Stimulated activated memory B cell treated with anti-CD40 and anti-IgM and Interleukin-4, amounts not matched to agents 10 μg/mL and 1 μg/mL and 100 μg/mL, for 72 hours (primary cell): ENCODE results near the gene ITGAE.
A peak's percentile ranks its signal among the peaks of the same experiment; 100 is the strongest.

Experiments
- ATAC-seq: fragments of 150-1000 bp; cut with Tn5 transposase; 2 replicates; pipeline ENCODE4 v1.10.0; 2021
- H3K27ac Mint-ChIP-seq: one replicate; pipeline ENCODE4 v1.8.0; 2022; ENCODE audit warnings: mild to moderate bottlenecking, mixed read lengths
- H3K27me3 Mint-ChIP-seq: one replicate; pipeline ENCODE4 v1.8.0; 2022; ENCODE audit warnings: mixed read lengths
- H3K36me3 Mint-ChIP-seq: one replicate; pipeline ENCODE4 v1.8.0; 2022; ENCODE audit warnings: mixed read lengths
- H3K4me1 Mint-ChIP-seq: one replicate; pipeline ENCODE4 v1.8.0; 2022; ENCODE audit warnings: mixed read lengths
- H3K4me3 Mint-ChIP-seq: one replicate; pipeline ENCODE4 v1.8.0; 2022; ENCODE audit warnings: mild to moderate bottlenecking, moderate library complexity, mixed read lengths
- H3K9me3 Mint-ChIP-seq: one replicate; pipeline ENCODE4 v1.8.0; 2022; ENCODE audit warnings: mixed read lengths

ITGAE gene

DNA sequence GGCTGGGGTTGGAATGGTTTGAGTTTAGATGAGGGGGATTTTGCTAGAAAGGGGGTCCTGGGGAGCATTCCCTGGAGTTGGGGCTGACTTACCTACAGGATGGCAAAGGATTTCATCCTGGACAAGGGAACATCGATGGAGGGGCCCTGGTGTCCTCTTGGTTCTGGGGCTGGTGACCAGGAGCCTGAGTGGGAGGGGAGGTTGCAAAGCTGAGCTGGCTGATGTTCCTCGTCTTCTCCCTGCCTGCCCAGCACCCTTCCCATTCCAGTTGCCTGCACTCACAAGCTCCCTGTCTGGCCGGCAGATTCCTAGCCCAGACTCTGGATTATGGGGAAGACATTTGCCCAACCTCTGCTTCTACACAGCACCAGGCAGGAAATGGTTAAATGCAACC lies 37.2 kb downstream of the ITGAE start:
- H3K27me3 Mint-ChIP-seq: no peaks in the 10 kb centered on the region
- H3K9me3 Mint-ChIP-seq: peaks cover 6% of the 10 kb centered on the region
- H3K27ac Mint-ChIP-seq: peak overlapping the region; percentile 85
- H3K4me1 Mint-ChIP-seq: peaks cover 41% of the 10 kb centered on the region
- no peak for ATAC-seq
- H3K4me3 Mint-ChIP-seq: peak overlapping the region; percentile 68
- H3K36me3 Mint-ChIP-seq: no peaks in the 10 kb centered on the region

DNA sequence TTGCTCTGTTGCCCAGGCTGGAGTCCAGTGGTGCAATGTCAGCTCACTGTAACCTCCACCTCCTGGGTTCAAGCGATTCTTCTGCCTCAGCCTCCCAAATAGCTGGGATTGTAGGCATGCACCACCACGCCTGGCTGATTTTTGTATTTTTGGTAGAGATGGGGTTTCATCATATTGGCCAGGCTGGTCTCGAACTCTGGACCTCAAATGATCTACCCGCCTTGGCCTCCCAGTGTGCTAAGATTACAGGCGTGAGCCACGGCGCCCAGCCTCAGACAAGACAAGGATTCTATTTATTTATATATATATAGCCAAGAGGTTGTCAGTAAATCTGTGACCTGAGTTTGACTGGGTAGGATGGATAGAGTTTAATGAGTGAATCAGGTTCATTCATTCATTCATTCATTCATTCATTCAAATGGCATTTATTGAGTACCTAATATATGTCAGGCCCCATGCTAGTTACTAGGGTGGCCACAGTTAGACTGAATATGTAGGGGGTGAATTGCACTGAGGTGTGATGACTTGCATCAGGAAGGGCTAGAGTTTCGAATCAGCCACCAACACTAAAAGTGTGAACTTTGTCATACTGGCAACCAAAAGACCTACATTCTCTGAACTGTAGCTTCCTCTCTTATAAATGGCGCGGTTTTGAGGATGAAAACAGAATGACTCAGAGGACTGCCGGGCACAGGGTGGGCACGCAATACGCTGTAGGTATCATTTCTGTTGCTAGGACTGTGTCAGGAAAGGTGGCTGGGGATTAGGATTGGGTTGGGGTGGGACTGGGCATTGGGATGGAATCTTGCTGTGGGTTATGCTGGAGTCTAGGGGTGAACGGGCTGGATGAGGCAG lies 37.8 kb downstream of the ITGAE start:
- Mint-ChIP-seq H3K9me3 (peaks cover 6% of the 10 kb centered on the region), H3K4me1 (peaks cover 35% of the 10 kb centered on the region), H3K4me3 (peak overlapping the region; percentile 68), H3K27me3 (no peaks in the 10 kb centered on the region), H3K36me3 (no peaks in the 10 kb centered on the region), H3K27ac (peak overlapping the region; percentile 85)
- ATAC-seq: peak; percentile 78

DNA sequence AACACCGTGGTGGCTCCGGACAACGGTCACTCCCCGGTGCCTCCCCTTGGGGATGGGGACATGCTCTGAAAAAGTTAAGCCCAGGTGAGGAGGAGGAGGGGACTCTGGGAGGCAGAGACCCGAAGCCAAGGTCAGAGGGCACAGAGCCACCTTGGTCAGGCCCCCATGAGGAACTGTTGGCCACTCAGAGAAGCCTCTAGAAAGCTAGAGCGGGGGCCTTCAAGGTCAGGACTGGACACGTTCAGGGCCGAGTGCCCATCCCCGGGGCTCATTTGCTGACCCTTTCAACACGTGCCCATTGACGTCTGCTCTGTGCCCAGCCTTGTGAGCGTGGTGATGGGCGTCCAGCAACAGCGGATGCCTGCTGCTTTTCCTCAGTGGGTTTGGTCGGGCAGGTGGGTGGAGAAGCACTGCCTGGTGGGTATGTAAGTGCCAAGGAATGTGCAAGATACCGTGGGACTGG lies 39.0 kb downstream of the ITGAE start:
- Mint-ChIP-seq H3K9me3 (peaks cover 6% of the 10 kb centered on the region), H3K27me3 (no peaks in the 10 kb centered on the region), H3K4me1 (peaks cover 35% of the 10 kb centered on the region), H3K4me3 (no peak overlapping the region), H3K36me3 (no peaks in the 10 kb centered on the region), H3K27ac (peak overlapping the region; percentile 85)
- no peak for ATAC-seq

DNA sequence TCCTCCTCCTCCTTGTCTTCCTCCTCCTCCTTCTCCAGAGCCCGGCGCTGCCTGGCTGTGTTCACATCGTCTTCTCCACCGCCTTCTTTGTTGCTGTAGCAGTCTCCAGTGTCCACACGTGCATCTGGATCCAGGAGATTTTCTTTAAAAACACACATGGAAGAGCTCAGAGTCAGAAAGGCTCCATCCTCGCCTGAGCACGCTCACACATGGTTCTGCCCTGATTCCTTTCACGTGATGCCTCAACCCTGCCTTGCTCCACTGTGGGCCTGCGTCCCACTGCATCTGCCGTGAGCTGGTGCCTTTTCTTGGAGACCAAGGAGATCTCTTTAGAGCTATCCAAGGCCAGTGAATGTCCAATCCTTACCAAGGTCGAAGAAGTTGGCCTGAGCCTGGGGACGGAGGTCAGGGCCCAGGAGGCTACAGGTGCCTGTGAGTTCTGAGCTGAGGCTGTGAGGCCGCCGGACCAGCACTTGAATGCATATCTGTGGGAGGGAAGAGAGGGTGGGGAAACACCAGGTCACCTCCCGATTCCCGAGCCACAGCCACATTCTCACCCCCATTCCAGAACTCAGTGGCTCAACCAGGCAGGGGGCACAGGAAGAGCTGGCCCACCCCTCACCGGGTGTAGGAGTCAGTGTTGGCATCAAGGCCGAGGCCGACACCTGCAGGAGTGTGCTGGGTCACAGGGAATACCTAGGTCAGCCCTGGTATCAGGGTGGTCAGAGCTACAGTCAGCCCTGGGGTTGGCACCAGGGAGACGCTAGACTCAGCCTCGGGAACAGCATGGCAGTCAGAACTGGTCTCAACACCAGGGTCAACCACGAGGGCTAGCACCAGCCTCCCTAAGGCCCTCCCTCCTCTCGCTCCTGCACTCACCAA lies 39.7 kb downstream of the ITGAE start:
- Mint-ChIP-seq H3K27ac (peak overlapping the region; percentile 75), H3K36me3 (no peaks in the 10 kb centered on the region), H3K4me3 (no peak overlapping the region), H3K4me1 (peaks cover 35% of the 10 kb centered on the region), H3K9me3 (peaks cover 6% of the 10 kb centered on the region), H3K27me3 (no peaks in the 10 kb centered on the region)
- no peak for ATAC-seq

DNA sequence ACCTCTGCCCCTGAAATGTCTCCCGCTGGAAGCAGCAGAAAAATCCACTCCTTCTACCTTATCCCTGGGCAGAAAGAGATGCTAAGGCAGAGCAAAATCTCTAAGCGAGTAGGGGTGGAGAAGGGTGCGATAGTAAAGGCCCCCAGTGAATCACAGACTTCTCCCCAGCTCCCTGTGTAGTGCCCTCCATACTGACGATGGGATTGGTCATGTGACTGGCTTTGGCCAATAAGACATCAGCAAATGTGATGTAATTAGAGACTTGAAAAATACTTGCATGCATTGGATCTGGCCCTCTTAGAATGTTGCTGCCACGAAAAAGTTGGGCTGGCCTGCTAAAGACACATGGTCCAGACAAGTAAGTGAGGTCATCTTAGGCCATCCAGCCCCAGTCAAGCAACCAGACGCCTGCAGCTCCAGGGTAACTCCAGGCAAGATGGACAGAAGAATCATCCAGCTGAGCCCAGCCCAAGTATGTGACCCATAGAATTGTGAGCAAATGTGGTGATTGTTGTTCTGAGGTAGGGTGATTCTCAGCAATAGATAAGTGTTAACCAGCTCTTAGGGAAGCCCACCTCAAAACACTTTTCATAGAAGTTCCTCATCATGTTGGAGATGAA lies 41.3 kb downstream of the ITGAE start:
- no peak for ATAC-seq
- Mint-ChIP-seq H3K36me3 (no peaks in the 10 kb centered on the region), H3K4me1 (peaks cover 29% of the 10 kb centered on the region), H3K4me3 (no peak overlapping the region), H3K27me3 (no peaks in the 10 kb centered on the region), H3K9me3 (peaks cover 6% of the 10 kb centered on the region), H3K27ac (no peak overlapping the region)

DNA sequence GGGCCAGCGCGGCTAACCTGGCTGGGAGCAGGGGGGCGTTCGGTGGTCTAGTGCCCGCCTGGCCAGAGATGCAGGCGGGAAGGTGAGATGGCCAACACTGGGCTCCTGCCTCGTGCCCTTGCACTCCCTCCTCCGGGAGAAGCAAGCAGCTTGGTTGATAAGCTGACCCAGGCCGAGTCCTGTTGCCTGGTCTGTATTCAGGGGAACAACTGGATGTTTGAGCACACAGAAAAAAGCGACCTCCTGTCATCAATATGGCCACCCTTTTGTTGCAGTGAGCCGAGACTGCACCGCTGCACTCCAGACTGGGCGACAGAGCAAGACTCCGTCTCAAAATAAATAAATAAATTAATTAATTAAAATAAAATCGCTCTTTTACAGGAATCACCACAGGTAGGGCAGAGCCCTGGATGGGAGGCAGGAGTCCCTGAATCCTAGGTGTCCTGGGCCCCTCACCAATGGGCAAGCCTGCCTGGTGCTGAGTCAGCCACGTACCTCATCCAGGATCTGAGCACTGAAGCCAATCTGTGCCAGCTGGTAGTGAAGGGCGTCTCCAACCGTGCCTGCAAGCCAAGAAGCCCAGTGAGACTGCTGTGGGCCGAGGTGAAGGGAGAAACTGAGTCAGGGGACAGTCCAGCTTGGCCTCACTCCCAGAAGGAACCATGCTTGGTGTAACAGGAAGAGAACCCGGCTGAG lies 45.5 kb downstream of the ITGAE start:
- ATAC-seq: no peak
- H3K9me3 Mint-ChIP-seq: peaks cover 6% of the 10 kb centered on the region
- H3K27ac Mint-ChIP-seq: peak overlapping the region; percentile 85
- H3K4me1 Mint-ChIP-seq: peaks cover 20% of the 10 kb centered on the region
- no peaks in the 10 kb centered on the region for H3K27me3 Mint-ChIP-seq
- H3K4me3 Mint-ChIP-seq: peak overlapping the region; percentile 76
- H3K36me3 Mint-ChIP-seq: no peaks in the 10 kb centered on the region

DNA sequence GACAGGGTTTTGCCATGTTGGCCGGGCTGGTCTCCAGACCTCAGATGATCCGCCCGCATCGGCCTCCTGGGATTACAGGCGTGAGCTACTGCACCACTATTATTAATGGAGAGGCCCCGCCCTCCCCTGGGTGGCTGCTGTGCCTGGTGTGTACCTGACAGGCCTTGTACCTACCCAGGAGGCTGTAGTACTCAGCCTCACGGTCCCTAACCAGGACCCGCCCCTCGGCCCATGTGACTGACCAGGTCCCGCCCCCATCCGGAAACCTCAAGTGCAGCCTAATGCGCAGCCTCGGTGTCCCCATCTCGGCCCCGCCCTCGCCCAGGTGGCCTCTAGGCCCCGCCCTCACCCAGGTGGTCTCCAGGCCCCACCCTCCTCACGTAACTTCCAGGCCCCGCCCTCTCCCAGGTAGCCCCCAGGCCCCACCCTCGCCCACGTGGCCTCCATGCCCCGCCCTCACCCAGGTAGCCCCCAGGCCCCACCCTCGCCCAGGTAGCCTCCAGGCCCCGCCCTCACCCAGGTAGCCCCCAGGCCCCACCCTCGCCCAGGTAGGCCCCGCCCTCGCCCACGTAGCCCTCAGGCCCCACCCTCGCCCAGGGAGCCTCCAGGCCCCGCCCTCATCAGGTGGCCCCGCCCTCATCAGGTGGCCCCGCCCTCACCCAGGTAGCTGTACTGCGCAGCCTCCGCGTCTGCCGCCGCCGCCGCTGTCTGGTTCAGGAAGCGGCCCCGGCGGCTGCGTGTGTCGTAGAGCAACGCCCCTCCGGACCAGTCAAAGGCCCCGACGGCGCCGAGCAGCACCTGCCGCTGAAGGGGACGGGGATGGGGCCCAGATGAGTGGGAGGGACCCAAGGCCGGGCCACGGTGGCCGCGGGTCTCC lies 46.3 kb downstream of the ITGAE start:
- Mint-ChIP-seq H3K36me3 (no peaks in the 10 kb centered on the region), H3K4me1 (peaks cover 26% of the 10 kb centered on the region), H3K27ac (peak overlapping the region; percentile 85), H3K27me3 (no peaks in the 10 kb centered on the region), H3K4me3 (peak overlapping the region; percentile 76), H3K9me3 (peaks cover 2% of the 10 kb centered on the region)
- ATAC-seq: peak; percentile 85

DNA sequence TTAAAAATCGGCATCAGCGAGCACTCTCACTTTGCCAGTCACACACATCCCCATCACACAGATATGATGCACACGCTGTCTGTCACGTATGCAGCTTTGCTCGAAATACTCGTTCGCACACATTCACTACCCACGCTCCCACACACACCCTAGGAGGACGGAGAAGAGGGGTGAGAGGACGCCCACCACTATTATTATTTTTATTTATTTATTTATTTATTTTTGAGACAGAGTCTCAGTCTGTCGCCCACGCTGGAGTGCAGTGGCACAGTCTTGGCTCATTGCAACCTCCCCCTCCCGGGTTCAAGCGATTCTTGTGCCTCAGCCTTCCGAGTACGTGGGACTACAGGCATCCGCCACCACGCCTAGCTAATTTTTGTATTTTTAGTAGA lies 46.9 kb downstream of the ITGAE start:
- ATAC-seq: no peak
- H3K36me3 Mint-ChIP-seq: no peaks in the 10 kb centered on the region
- peaks cover 26% of the 10 kb centered on the region for H3K4me1 Mint-ChIP-seq
- no peaks in the 10 kb centered on the region for H3K27me3 Mint-ChIP-seq
- H3K9me3 Mint-ChIP-seq: no peaks in the 10 kb centered on the region
- H3K4me3 Mint-ChIP-seq: no peak overlapping the region
- peak overlapping the region; percentile 85 for H3K27ac Mint-ChIP-seq

DNA sequence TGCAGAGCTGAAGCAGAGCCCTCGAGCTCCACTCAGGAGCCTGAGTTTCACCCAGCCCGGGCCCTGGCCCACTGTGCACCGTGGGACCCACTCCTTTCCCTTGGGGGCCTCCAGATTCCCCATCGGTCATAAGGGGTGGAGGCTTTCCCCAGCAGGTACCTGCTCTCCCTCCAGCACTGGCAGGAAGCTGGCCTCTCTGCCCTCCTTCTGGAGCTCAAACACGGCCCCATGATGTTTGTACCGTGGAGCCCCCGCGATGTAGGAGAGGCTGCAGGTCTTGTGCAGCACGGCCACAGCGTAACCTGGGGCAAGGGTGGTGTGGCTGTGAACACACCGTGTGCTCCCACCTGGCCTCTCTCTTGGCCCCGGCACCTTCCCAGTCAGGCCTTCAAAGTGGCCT lies 47.4 kb downstream of the ITGAE start:
- no peaks in the 10 kb centered on the region for H3K27me3 Mint-ChIP-seq
- no peak for ATAC-seq
- H3K4me1 Mint-ChIP-seq: peaks cover 26% of the 10 kb centered on the region
- H3K36me3 Mint-ChIP-seq: no peaks in the 10 kb centered on the region
- no peak overlapping the region for H3K4me3 Mint-ChIP-seq
- no peaks in the 10 kb centered on the region for H3K9me3 Mint-ChIP-seq
- H3K27ac Mint-ChIP-seq: no peak overlapping the region

DNA sequence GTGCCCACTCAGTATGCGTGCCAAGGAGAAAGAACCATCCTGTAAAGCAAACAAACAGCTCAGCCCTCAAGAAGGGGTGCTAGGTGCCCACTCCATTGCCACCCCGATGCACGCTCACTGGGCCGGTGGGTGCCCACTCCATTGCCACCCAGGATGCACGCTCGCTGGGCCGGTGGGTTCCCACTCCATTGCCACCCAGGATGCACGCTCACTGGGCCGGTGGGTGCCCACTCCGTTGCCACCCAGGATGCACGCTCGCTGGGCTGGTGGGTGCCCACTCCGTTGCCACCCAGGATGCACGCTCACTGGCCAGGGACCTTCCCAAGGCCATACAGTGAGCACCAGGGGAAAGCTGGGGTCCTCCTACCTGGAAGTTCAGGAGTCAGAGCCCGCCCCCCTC lies 49.2 kb downstream of the ITGAE start:
- no peak overlapping the region for H3K4me3 Mint-ChIP-seq
- peaks cover 30% of the 10 kb centered on the region for H3K4me1 Mint-ChIP-seq

DNA sequence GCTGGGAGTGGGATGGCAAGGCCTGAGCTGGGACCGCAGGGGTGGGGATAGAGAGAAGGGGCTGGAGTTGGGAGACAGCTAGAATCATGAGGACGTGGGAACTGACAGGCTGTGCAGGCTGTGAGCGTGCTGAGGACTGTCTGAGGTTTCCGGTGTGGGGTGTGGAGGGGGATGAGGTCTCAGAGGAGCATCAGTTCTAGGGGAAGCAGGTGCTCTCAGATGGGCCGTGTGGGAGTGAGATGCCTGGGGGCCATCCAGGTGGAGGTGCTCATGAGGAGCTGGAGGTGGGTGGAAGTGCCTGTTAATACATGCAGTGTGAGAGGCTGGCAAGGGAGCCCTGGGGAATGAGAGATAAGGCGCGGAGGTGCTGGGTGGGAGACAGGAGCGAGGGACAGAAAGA lies 50.1 kb downstream of the ITGAE start:
- Mint-ChIP-seq H3K27me3 (no peaks in the 10 kb centered on the region), H3K36me3 (no peaks in the 10 kb centered on the region), H3K4me1 (peaks cover 32% of the 10 kb centered on the region), H3K4me3 (peak overlapping the region; percentile 27), H3K9me3 (no peaks in the 10 kb centered on the region), H3K27ac (peak overlapping the region; percentile 67)
- peak; percentile 71 for ATAC-seq

More for the DNA sequence above, 49.2 kb downstream of the ITGAE start:
- H3K27me3 Mint-ChIP-seq: no peaks in the 10 kb centered on the region
- no peaks in the 10 kb centered on the region for H3K9me3 Mint-ChIP-seq
- no peak overlapping the region for H3K27ac Mint-ChIP-seq
- H3K36me3 Mint-ChIP-seq: no peaks in the 10 kb centered on the region
- ATAC-seq: no peak

DNA sequence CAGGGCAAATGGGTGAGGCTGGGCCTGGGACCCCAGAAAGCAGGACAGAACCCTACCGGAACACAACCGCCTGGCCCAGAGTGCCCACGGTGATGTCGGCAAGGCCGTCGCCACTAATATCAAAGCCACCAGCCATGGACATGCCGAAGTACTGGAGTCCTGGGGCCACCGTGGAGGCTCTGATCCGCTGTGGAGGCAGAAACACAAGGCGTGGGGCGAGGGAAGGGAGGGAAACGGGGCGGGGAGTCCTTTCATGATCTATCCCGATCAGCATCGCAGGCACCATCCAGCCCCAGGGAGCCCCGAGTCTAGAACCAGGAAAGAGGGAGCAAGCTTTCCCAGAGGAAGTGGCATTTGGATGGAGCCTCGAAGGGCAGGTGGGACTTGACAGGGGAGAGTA lies 50.7 kb downstream of the ITGAE start:
- Mint-ChIP-seq H3K27ac (peak overlapping the region; percentile 67), H3K9me3 (no peaks in the 10 kb centered on the region), H3K4me1 (peaks cover 26% of the 10 kb centered on the region), H3K4me3 (no peak overlapping the region), H3K36me3 (no peaks in the 10 kb centered on the region), H3K27me3 (no peaks in the 10 kb centered on the region)
- no peak for ATAC-seq

DNA sequence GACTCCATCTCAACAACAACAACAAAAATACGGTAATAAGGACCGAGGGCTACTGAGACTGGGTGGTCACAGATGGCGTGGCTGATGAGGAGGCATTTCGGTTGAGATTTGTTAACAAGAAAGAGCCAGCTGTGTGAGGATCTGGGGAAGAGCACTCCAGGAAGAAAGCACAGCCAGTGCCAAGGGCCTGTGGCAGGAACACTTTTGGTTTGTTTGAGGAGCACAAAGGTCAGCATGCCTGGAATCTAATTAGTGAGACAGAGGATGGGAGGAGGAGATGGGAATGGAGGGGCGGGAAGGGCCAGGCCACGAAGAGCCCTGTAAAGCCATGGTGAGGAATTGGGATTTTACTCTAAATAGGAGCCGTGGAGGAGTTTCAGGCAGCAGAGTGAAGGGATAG lies 52.4 kb downstream of the ITGAE start:
- Mint-ChIP-seq H3K36me3 (no peaks in the 10 kb centered on the region), H3K4me3 (no peak overlapping the region), H3K27ac (no peak overlapping the region), H3K4me1 (peaks cover 22% of the 10 kb centered on the region), H3K9me3 (no peaks in the 10 kb centered on the region), H3K27me3 (no peaks in the 10 kb centered on the region)
- no peak for ATAC-seq

DNA sequence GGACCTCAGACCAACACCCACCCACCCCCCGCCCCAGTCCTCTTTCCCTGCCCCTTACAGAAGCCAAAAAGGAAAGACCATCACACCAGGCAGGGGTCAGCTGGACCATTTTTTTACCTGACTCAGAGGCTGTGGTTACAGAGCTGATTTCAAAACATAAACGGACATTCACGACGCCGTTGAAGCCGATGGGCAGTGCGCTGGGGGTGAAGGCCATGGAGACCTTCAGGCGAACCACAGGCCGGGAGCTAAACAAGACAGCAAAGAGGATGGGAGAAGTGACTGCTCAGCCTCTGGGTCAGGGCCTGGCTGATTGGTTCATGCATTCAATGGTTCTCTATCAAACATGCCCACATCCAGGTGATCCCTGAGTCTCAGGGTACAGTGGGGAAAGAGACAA lies 53.2 kb downstream of the ITGAE start:
- Mint-ChIP-seq H3K4me3 (no peak overlapping the region), H3K27ac (no peak overlapping the region), H3K9me3 (no peaks in the 10 kb centered on the region), H3K4me1 (peaks cover 22% of the 10 kb centered on the region), H3K36me3 (no peaks in the 10 kb centered on the region), H3K27me3 (no peaks in the 10 kb centered on the region)
- ATAC-seq: no peak
